ENCODE results near the gene CAPN15.

The CAPN15 gene

GRCh38 chr16:563072-563644 lies 35.6 kb downstream of the CAPN15 start:
- 89 to 93% methylated on average over 30 of the region's 30 CpGs for WGBS, 2 experiments
- peaks cover 23% of the 10 kb centered on the region for H3K4me1 ChIP-seq (ENCODE audit: control insufficient read depth, insufficient read depth, low read length)

DNA sequence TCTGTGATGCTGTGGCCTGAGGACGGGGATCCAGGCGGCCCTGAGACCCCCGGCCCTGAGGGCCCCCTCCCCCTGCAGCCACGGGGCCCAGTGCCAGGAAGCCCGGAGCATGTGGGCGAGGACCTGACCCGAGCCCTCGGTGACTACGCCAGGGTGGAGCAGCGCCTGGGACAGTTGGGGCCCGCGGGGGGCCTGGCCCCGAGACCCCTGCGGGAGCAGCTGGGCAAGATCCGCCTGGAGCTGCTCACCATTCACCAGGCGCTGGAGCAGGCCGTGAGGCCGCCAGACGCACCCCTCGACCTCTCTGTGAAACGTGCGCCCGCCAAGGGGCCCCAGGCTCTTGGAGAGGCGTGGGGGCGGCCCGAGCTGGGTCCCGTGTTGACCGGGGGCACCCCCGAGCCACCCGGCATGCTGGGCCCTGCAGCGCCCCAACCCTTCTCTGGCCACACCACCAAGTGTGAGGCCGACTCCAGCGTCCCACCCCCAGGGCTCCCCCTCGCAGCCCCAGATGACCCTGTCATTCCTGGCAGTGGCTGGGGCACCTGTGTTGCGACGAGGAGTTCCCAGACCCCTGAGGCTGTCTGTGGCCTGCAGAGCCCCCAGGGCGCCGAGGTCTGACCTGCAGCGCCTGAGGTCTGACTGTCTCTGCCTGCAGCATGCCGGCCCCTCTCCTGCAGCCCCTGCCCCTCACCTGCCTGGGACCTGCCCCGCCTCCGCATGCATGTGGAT lies 37.3 kb downstream of the CAPN15 start:
- no peak overlapping the region for H3K27ac ChIP-seq (ENCODE audit: insufficient read depth, low read depth, low read length, poor library complexity, severe bottlenecking)
- no peak overlapping the region for H3K4me3 ChIP-seq (ENCODE audit: insufficient read depth, low read depth, low read length)
- peaks cover 30% of the 10 kb centered on the region for H3K4me1 ChIP-seq (ENCODE audit: control insufficient read depth, insufficient read depth, low read length)
- no peaks in the 10 kb centered on the region for H3K36me3 ChIP-seq (ENCODE audit: control insufficient read depth, insufficient read depth, low read length)
- WGBS, 2 experiments = 93% methylated on average over 42 of the region's 42 CpGs
- H3K27me3 ChIP-seq (ENCODE audit: control insufficient read depth, insufficient read depth, low read length, poor library complexity, severe bottlenecking) = peaks cover 30% of the 10 kb centered on the region
- H3K9me3 ChIP-seq (ENCODE audit: control insufficient read depth, low read length) = no peaks in the 10 kb centered on the region

More at GRCh38 chr16:563072-563644, 35.6 kb downstream of the CAPN15 start:
- no peak overlapping the region for H3K27ac ChIP-seq (ENCODE audit: insufficient read depth, low read depth, low read length, poor library complexity, severe bottlenecking)
- H3K9me3 ChIP-seq (ENCODE audit: control insufficient read depth, low read length) = no peaks in the 10 kb centered on the region
- H3K36me3 ChIP-seq (ENCODE audit: control insufficient read depth, insufficient read depth, low read length) = no peaks in the 10 kb centered on the region
- peaks cover 47% of the 10 kb centered on the region for H3K27me3 ChIP-seq (ENCODE audit: control insufficient read depth, insufficient read depth, low read length, poor library complexity, severe bottlenecking)
- no peak overlapping the region for H3K4me3 ChIP-seq (ENCODE audit: insufficient read depth, low read depth, low read length)

- Histone ChIP-seq H3K9me3 (ENCODE audit: control insufficient read depth, low read length) (no peaks in the 10 kb centered on the region), H3K4me1 (ENCODE audit: control insufficient read depth, insufficient read depth, low read length) (peaks cover 30% of the 10 kb centered on the region), H3K4me3 (ENCODE audit: insufficient read depth, low read depth, low read length) (no peak overlapping the region), H3K36me3 (ENCODE audit: control insufficient read depth, insufficient read depth, low read length) (no peaks in the 10 kb centered on the region), H3K27me3 (ENCODE audit: control insufficient read depth, insufficient read depth, low read length, poor library complexity, severe bottlenecking) (peaks cover 22% of the 10 kb centered on the region), H3K27ac (ENCODE audit: insufficient read depth, low read depth, low read length, poor library complexity, severe bottlenecking) (no peak overlapping the region)
- WGBS, 2 experiments = 70 to 73% methylated on average over 35 of the region's 35 CpGs
Measured at GRCh38 chr16:565419-566330, 38.2 kb downstream of the CAPN15 start.

DNA sequence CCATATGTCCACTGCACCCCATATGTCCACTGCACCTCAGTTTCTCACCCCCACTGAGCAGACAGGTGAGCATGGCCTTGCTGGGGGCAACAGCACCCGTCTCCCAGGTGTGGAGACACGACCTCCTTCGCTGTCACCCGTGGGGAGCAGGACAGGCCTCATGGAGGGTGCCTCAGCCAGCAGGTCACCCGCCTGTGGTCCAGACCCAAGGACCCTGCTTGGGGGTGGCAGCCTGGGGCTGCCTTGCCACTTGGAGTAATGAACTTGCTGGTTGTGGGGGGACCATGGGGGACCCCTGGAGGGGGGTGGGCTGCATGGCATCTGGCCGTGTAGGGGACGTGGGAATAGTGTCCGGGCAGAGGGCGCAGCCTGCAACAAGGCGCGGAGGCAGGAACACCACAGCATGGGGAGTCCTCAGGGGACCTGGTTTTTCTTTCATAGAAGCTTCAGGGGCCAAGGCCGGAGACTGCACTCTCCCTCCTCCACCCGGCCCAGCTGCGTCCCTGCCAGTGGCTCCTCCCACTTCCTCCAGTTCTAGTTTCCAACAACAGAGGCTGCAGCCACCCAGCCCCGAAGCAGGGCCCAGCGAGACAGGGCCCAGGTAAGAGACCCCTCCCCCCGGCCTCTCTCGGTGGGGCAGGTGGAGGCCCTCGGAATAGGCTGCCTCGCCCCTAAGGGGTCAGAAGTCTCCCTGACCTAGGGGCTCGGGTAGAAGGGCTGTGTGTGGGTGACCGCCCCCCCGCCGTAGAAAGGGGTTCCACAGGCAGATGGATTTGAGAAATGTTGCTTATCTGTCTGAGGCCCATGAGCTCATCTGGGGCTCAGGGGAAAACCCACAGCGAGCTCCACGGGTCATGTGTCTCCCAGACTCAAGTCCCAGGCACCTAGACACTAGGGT lies 39.2 kb downstream of the CAPN15 start, which contains the start of gene NHLRC4:
TSS of gene NHLRC4 (plus strand) at position 531 of the 898 bp plus-strand sequence. CDS start 1,043 bp downstream, outside the sequence.
- WGBS, 2 experiments = 61 to 62% methylated on average over 26 of the region's 26 CpGs
- Histone ChIP-seq H3K9me3 (ENCODE audit: control insufficient read depth, low read length) (no peaks in the 10 kb centered on the region), H3K4me1 (ENCODE audit: control insufficient read depth, insufficient read depth, low read length) (peaks cover 30% of the 10 kb centered on the region), H3K36me3 (ENCODE audit: control insufficient read depth, insufficient read depth, low read length) (no peaks in the 10 kb centered on the region), H3K27me3 (ENCODE audit: control insufficient read depth, insufficient read depth, low read length, poor library complexity, severe bottlenecking) (peaks cover 12% of the 10 kb centered on the region), H3K4me3 (ENCODE audit: insufficient read depth, low read depth, low read length) (no peak within 1 kb of the TSS), H3K27ac (ENCODE audit: insufficient read depth, low read depth, low read length, poor library complexity, severe bottlenecking) (no peak within 1 kb of the TSS)

DNA sequence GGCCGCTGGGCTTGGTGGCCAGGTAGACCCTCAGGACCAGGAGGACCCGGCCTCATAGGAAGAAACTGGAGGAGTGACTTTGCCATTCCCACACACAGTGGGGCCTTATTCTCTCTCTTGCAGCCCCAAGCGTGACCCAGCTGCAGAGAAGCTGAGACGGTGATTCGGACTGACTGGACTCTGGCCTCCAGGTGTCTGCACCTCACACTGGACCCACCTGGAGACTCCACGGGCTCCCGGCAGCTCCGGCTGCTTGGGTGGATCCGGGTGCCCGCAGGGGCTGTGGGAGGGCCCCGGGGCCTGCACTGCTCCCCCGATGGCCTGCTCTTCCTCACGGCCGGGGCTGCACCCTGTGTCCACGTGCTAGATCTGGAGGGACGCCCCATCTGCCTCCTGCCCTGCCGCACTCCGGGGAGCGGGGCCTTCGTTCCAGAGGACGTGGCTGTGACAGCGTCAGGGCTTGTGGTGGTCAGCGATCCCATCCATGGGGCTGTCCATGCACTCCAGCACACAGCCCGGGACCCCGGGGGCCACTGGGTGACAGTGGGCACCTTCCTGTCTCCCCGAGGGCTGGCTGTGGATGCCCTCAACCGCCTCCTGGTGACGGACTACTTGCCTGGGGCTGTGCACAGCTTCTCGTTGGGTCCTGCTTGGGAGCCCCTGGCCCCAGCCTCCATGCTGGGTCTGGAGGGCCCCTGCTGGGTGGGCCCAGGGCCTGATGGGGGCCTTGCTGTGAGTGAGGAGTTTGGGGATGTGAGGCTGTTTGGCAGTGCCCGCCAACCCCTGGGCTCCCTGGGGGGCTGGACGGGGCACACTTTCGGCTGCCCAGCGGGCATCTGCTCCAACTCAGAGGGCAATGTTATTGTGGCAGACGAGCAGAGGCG lies 40.1 kb downstream of the CAPN15 start:
- H3K9me3 ChIP-seq (ENCODE audit: control insufficient read depth, low read length) = no peaks in the 10 kb centered on the region
- H3K4me1 ChIP-seq (ENCODE audit: control insufficient read depth, insufficient read depth, low read length) = peaks cover 32% of the 10 kb centered on the region
- no peak overlapping the region for H3K4me3 ChIP-seq (ENCODE audit: insufficient read depth, low read depth, low read length)
- no peaks in the 10 kb centered on the region for H3K36me3 ChIP-seq (ENCODE audit: control insufficient read depth, insufficient read depth, low read length)
- WGBS, 2 experiments = 93 to 95% methylated on average over 35 of the region's 35 CpGs
- no peak overlapping the region for H3K27ac ChIP-seq (ENCODE audit: insufficient read depth, low read depth, low read length, poor library complexity, severe bottlenecking)
- peaks cover 3% of the 10 kb centered on the region for H3K27me3 ChIP-seq (ENCODE audit: control insufficient read depth, insufficient read depth, low read length, poor library complexity, severe bottlenecking)

- H3K9me3 ChIP-seq (ENCODE audit: control insufficient read depth, low read length) = no peaks in the 10 kb centered on the region
- H3K4me1 ChIP-seq (ENCODE audit: control insufficient read depth, insufficient read depth, low read length) = peaks cover 32% of the 10 kb centered on the region
- 73 to 75% methylated on average over 11 of the region's 11 CpGs for WGBS, 2 experiments
- no peak overlapping the region for H3K27ac ChIP-seq (ENCODE audit: insufficient read depth, low read depth, low read length, poor library complexity, severe bottlenecking)
- peak overlapping the region; percentile 65 for H3K4me3 ChIP-seq (ENCODE audit: insufficient read depth, low read depth, low read length)
- H3K36me3 ChIP-seq (ENCODE audit: control insufficient read depth, insufficient read depth, low read length) = no peaks in the 10 kb centered on the region
- H3K27me3 ChIP-seq (ENCODE audit: control insufficient read depth, insufficient read depth, low read length, poor library complexity, severe bottlenecking) = no peaks in the 10 kb centered on the region
Measured at GRCh38 chr16:568401-569258, 41.1 kb downstream of the CAPN15 start.

DNA sequence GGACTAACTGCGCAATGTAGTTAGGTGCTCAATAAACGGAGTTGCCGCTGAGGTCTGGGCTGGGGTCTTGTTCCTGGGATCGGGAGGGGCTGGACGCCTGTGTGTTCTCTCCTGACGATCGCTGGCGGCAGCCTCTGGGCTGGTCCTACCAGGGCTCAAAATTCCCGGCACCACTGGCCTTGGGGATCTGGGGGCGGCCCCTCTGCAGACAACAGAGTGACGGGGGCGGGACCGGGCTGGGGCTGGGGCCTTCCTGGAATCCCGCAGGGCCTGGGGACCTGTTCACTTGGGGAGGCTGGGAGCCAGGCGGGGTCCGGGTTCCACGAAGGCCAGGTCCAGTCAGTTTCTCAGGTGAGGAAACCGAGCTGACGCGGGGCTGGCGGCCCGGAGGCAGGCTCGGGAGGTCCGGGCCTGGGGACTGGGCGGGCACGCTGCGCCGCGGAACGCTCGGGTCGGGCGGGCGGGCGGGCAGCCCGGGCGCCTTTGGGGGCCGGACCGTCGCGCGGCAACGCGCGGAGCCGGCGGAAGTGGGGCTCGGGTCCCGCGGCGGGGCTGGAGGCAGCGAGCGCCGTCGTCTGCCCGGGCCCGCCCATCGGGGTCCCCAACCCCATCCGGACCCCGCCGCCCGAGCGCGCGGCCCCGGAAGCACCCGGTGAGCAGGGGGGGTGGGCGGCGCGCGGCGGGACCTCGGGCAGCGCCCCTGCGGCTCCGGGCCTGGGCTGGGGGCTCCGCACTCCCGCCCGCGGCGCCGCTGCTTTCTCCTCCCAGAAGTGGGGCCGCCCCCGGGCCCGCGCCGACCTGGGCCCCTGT lies 42.1 kb downstream of the CAPN15 start, which contains the start of gene PIGQ:
TSS of gene PIGQ (plus strand) at position 524 of the 810 bp plus-strand sequence. CDS start 4,107 bp downstream, outside the sequence.
- Histone ChIP-seq H3K27me3 (ENCODE audit: control insufficient read depth, insufficient read depth, low read length, poor library complexity, severe bottlenecking) (no peaks in the 10 kb centered on the region), H3K36me3 (ENCODE audit: control insufficient read depth, insufficient read depth, low read length) (no peaks in the 10 kb centered on the region), H3K4me1 (ENCODE audit: control insufficient read depth, insufficient read depth, low read length) (peaks cover 32% of the 10 kb centered on the region), H3K27ac (ENCODE audit: insufficient read depth, low read depth, low read length, poor library complexity, severe bottlenecking) (peak within 1 kb of the TSS; percentile 16), H3K4me3 (ENCODE audit: insufficient read depth, low read depth, low read length) (peak within 1 kb of the TSS; percentile 65), H3K9me3 (ENCODE audit: control insufficient read depth, low read length) (no peaks in the 10 kb centered on the region)
- 2% methylated on average over 87 of the region's 87 CpGs for WGBS, 2 experiments

Data from ectodermal cell (in vitro differentiated cells).